DLD1 (cell line): ENCODE measurements around the gene SERPINB7.

Experiments
- in situ Hi-C: cut with HindIII; loops from 2 replicates; pipeline ENCODE4 v1.10.0; 2017; ENCODE audit warnings: low sequenced_read_pairs

SERPINB7 gene

GRCh38 chr18:63837590-63837989 is 62.4 kb downstream of the SERPINB7 start:
- in situ Hi-C loops = no loop called here

GRCh38 chr18:63843008-63843407 is 67.8 kb downstream of the SERPINB7 start:
- in situ Hi-C loops = no loop called here

GRCh38 chr18:63844254-63844653 is 69.0 kb downstream of the SERPINB7 start:
- in situ Hi-C loops = no loop called here

- in situ Hi-C loops = no loop called here
These were observed 72.9 kb downstream of the SERPINB7 start for GRCh38 chr18:63848159-63848558.

- in situ Hi-C loops = no loop called here
These were observed 74.8 kb downstream of the SERPINB7 start for GRCh38 chr18:63850020-63850419.

- in situ Hi-C loops = no loop called here
These were observed 75.4 kb downstream of the SERPINB7 start for GRCh38 chr18:63850636-63851035.
